Hematopoietic multipotent progenitor cell treated with erythropoietin and hydrocortisone succinate and interleukin-3 and kit ligand, for 6 days (in vitro differentiated cells): ENCODE results near the gene CST9L.

Source experiments
- DNase-seq: peaks from one replicate; pipeline ENCODE4 v3.0.0-alpha.2; 2015

The CST9L gene

GRCh38 chr20:23542801-23543200 lies 25.5 kb downstream of the CST9L start:
- DNase-seq, result no peak

GRCh38 chr20:23541776-23542175 lies 26.5 kb downstream of the CST9L start:
- DNase-seq, result no peak

- no peak for DNase-seq
These were observed 27.0 kb downstream of the CST9L start for GRCh38 chr20:23541330-23541729.

- DNase-seq, result no peak
These were observed 27.7 kb downstream of the CST9L start for GRCh38 chr20:23540624-23541023.

GRCh38 chr20:23537030-23537429 lies 31.3 kb downstream of the CST9L start:
- DNase-seq, result no peak

GRCh38 chr20:23536328-23536974 lies 31.8 kb downstream of the CST9L start:
- DNase-seq, result no peak

GRCh38 chr20:23534801-23535593 lies 33.3 kb downstream of the CST9L start:
- no peak for DNase-seq

- no peak for DNase-seq
These were observed 35.1 kb downstream of the CST9L start for GRCh38 chr20:23533161-23533560.

- DNase-seq, result no peak
These were observed 35.8 kb downstream of the CST9L start for GRCh38 chr20:23532533-23532932.

- no peak for DNase-seq
These were observed 37.2 kb downstream of the CST9L start for GRCh38 chr20:23530937-23531567.

GRCh38 chr20:23528867-23529431 lies 39.3 kb downstream of the CST9L start:
- DNase-seq, result no peak

- DNase-seq, result no peak
These were observed 41.4 kb downstream of the CST9L start for GRCh38 chr20:23526850-23527249.

GRCh38 chr20:23524146-23524545 lies 44.1 kb downstream of the CST9L start:
- no peak for DNase-seq

GRCh38 chr20:23520185-23520584 lies 48.1 kb downstream of the CST9L start:
- DNase-seq, result no peak

GRCh38 chr20:23519556-23519955 lies 48.7 kb downstream of the CST9L start:
- DNase-seq, result no peak

- DNase-seq, result no peak
These were observed 50.6 kb downstream of the CST9L start for GRCh38 chr20:23517719-23518118.

- DNase-seq, result no peak
These were observed 52.9 kb downstream of the CST9L start for GRCh38 chr20:23515250-23515939.

- no peak for DNase-seq
These were observed 53.4 kb downstream of the CST9L start for GRCh38 chr20:23514848-23515247.
